H9 (cell line): ENCODE results near the gene FLVCR2. TPM values are rescaled to one million over a fixed set of nuclear protein-coding genes. Genes with fewer than 3 reads are reported as not detected.

ENCODE experiments used
- DNase-seq: peaks from one replicate; pipeline ENCODE4 v3.0.0-alpha.2; 2017
- H2AFZ ChIP-seq: one replicate; pipeline ENCODE4 v1.6.1; 2013; ENCODE audit warnings: mild to moderate bottlenecking, low read length, control low read depth, moderate library complexity
- H2AK5ac ChIP-seq: 2 replicates; pipeline ENCODE4 v1.6.1; 2013; ENCODE audit warnings: low read length, control low read depth, mixed read lengths; ENCODE audit not compliant: insufficient read length
- H2BK120ac ChIP-seq: one replicate; pipeline ENCODE4 v1.6.1; 2013; ENCODE audit warnings: low read depth, mild to moderate bottlenecking, low read length, control low read depth, inconsistent platforms; ENCODE audit not compliant: poor library complexity, severe bottlenecking
- H2BK12ac ChIP-seq: 2 replicates; pipeline ENCODE4 v1.6.1; 2013; ENCODE audit warnings: low read length, control low read depth, mixed read lengths, low read depth; ENCODE audit not compliant: insufficient read length
- H2BK15ac ChIP-seq: 2 replicates; pipeline ENCODE4 v1.6.1; 2013; ENCODE audit warnings: low read depth, low read length, control low read depth
- H2BK20ac ChIP-seq: one replicate; pipeline ENCODE4 v1.6.1; 2013; ENCODE audit warnings: low read depth, mild to moderate bottlenecking, low read length, control low read depth, inconsistent platforms; ENCODE audit not compliant: poor library complexity, severe bottlenecking
- H2BK5ac ChIP-seq: 2 replicates; pipeline ENCODE4 v1.6.1; 2013; ENCODE audit warnings: low read length, control low read depth, mixed read lengths; ENCODE audit not compliant: insufficient read length
- H3K14ac ChIP-seq: 2 replicates; pipeline ENCODE4 v1.6.1; 2013; ENCODE audit warnings: low read length, control low read depth; ENCODE audit not compliant: insufficient read depth
- H3K18ac ChIP-seq: 2 replicates; pipeline ENCODE4 v1.6.1; 2013; ENCODE audit warnings: low read depth, mild to moderate bottlenecking, mixed read lengths, low read length, control low read depth; ENCODE audit not compliant: insufficient read length
- H3K23ac ChIP-seq: 2 replicates; pipeline ENCODE4 v1.6.1; 2013; ENCODE audit warnings: low read length, control low read depth, mixed read lengths, low read depth; ENCODE audit not compliant: insufficient read length
- H3K23me2 ChIP-seq: 2 replicates; pipeline ENCODE4 v1.6.1; 2013; ENCODE audit warnings: low read depth, mild to moderate bottlenecking, mixed read lengths, low read length, control low read depth; ENCODE audit not compliant: insufficient read length, poor library complexity, severe bottlenecking
- H3K27ac ChIP-seq: 2 replicates; pipeline ENCODE4 v1.5.1; 2013; ENCODE audit warnings: low read length, control low read depth, mixed read lengths, low read depth; ENCODE audit not compliant: insufficient read length
- H3K27me3 ChIP-seq: 2 replicates; pipeline ENCODE4 v1.6.1; 2013; ENCODE audit warnings: low read length, control low read depth, inconsistent platforms; ENCODE audit not compliant: insufficient read depth
- H3K4ac ChIP-seq: 2 replicates; pipeline ENCODE4 v1.6.1; 2013; ENCODE audit warnings: low read depth, mild to moderate bottlenecking, control low read depth, inconsistent platforms, low read length, moderate library complexity
- H3K4me1 ChIP-seq: 2 replicates; pipeline ENCODE4 v1.6.1; 2013; ENCODE audit warnings: low read length, control low read depth, inconsistent platforms; ENCODE audit not compliant: insufficient read depth
- H3K4me2 ChIP-seq: 2 replicates; pipeline ENCODE4 v1.6.1; 2013; ENCODE audit warnings: low read length, control low read depth, mixed read lengths; ENCODE audit not compliant: insufficient read length, insufficient read depth
- H3K56ac ChIP-seq: 2 replicates; pipeline ENCODE4 v1.6.1; 2013; ENCODE audit warnings: low read depth, mild to moderate bottlenecking, mixed read lengths, low read length, control low read depth; ENCODE audit not compliant: insufficient read length
- H3K79me1 ChIP-seq: 2 replicates; pipeline ENCODE4 v1.6.1; 2013; ENCODE audit warnings: low read depth, mild to moderate bottlenecking, moderate library complexity, low read length, control low read depth, inconsistent platforms; ENCODE audit not compliant: insufficient read depth, poor library complexity, severe bottlenecking
- H3K79me2 ChIP-seq: 2 replicates; pipeline ENCODE4 v1.6.1; 2013; ENCODE audit warnings: low read length, control low read depth, inconsistent platforms; ENCODE audit not compliant: insufficient read depth
- H3K9ac ChIP-seq: 2 replicates; pipeline ENCODE4 v1.6.1; 2013; ENCODE audit warnings: low read length, control low read depth, mixed read lengths; ENCODE audit not compliant: insufficient read length; ENCODE audit errors: extremely low read depth
- H3K9me3 ChIP-seq: one replicate; pipeline ENCODE4 v1.6.1; 2013; ENCODE audit warnings: low read depth, low read length, inconsistent platforms; ENCODE audit not compliant: control insufficient read depth
- H3T11ph ChIP-seq: one replicate; pipeline ENCODE4 v1.6.1; 2013; ENCODE audit warnings: mild to moderate bottlenecking, low read length, control low read depth, inconsistent platforms
- H4K20me1 ChIP-seq: one replicate; pipeline ENCODE4 v1.6.1; 2013; ENCODE audit not compliant: control insufficient read depth, insufficient read length, insufficient read depth
- H4K5ac ChIP-seq: 2 replicates; pipeline ENCODE4 v1.6.1; 2013; ENCODE audit warnings: low read depth, mild to moderate bottlenecking, mixed read lengths, low read length, control low read depth; ENCODE audit not compliant: insufficient read length
- H4K8ac ChIP-seq: replicated peaks from 2 replicates; pipeline ENCODE4 v1.6.1; 2013; ENCODE audit warnings: low read length, control low read depth, mixed read lengths, low read depth; ENCODE audit not compliant: insufficient read length
- H4K91ac ChIP-seq: 2 replicates; pipeline ENCODE4 v1.6.1; 2013; ENCODE audit warnings: low read depth, mild to moderate bottlenecking, moderate library complexity, mixed read lengths, low read length, control low read depth; ENCODE audit not compliant: insufficient read length
- H3K27ac Mint-ChIP-seq, 3 experiments: 2 replicates in 2 of 3; 3 replicates in 1 of 3; pipeline ENCODE4 v1.8.0; 2020 to 2021; ENCODE audit warnings: mixed read lengths in 3 of 3, mild to moderate bottlenecking in 1 of 3, moderate library complexity in 1 of 3
- H3K27me3 Mint-ChIP-seq: 2 replicates; pipeline ENCODE4 v1.8.0; 2021; ENCODE audit warnings: low read depth, mild to moderate bottlenecking, moderate library complexity, mixed read lengths
- H3K36me3 Mint-ChIP-seq, 3 experiments: 2 replicates in 2 of 3; 3 replicates in 1 of 3; pipeline ENCODE4 v1.8.0; 2020 to 2021; ENCODE audit warnings: low read depth in 3 of 3, mixed read lengths in 3 of 3; ENCODE audit not compliant: insufficient read depth in 1 of 3
- H3K4me1 Mint-ChIP-seq, 2 experiments: 2 replicates each; pipeline ENCODE4 v1.8.0; 2020; ENCODE audit warnings: mixed read lengths in 2 of 2
- H3K4me3 Mint-ChIP-seq, 2 experiments: 2 replicates in 1 of 2; 3 replicates in 1 of 2; pipeline ENCODE4 v1.8.0; 2020 to 2021; ENCODE audit warnings: mild to moderate bottlenecking in 2 of 2, mixed read lengths in 2 of 2, moderate library complexity in 1 of 2
- H3K9me3 Mint-ChIP-seq, 2 experiments: 2 replicates in 1 of 2; 3 replicates in 1 of 2; pipeline ENCODE4 v1.8.0; 2020; ENCODE audit warnings: mild to moderate bottlenecking in 2 of 2, mixed read lengths in 2 of 2, moderate library complexity in 1 of 2
- WGBS: extraction: QIAGEN DNeasy Blood & Tissue Kit; methylation state at CpG from one replicate; pipeline ENCODE4 v1.1.7; 2013; ENCODE audit warnings: missing lambda C conversion rate, low lambda C conversion rate, mixed read lengths; ENCODE audit not compliant: insufficient read length; ENCODE audit errors: extremely low coverage; 5-methylcytosine and 5-hydroxymethylcytosine counted together
- total RNA-seq: library from RNA; stranded (reverse); gene quantifications from 2 replicates; pipeline ENCODE4 v1.2.1, GENCODE V29; 2021
- TF ChIP-seq, protein P1 (sequence below): fragments of 200-600 bp; sonication (generic); conservative IDR thresholded peaks from 3 replicates; pipeline ENCODE4 v1.8.0; 2021; ENCODE audit warnings: antibody characterized with exemption, mild to moderate bottlenecking

Gene FLVCR2
- total RNA-seq, 1 experiment from 2014 or later, result 7.1 TPM

DNA sequence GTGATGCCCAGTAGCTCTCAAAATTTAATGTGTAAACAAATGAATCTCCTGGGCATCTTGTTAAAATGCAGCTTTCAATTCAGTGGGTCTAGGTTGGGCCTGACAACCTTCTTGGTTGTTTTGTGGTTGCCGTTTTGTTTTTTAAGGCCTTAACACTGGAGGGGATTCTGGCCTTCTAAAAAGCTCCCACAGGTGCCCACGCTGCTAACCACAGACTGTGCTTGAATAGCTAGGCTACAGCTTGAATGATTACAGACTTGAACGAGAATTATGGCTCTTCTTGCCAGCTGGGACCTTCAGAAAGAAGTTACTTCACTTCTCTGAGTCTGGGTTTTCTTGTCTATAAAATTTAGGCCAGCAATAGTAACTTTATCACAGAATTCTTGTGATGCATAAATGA lies 1.3 kb upstream of the FLVCR2 start:
- TF ChIP-seq, protein P1, sequence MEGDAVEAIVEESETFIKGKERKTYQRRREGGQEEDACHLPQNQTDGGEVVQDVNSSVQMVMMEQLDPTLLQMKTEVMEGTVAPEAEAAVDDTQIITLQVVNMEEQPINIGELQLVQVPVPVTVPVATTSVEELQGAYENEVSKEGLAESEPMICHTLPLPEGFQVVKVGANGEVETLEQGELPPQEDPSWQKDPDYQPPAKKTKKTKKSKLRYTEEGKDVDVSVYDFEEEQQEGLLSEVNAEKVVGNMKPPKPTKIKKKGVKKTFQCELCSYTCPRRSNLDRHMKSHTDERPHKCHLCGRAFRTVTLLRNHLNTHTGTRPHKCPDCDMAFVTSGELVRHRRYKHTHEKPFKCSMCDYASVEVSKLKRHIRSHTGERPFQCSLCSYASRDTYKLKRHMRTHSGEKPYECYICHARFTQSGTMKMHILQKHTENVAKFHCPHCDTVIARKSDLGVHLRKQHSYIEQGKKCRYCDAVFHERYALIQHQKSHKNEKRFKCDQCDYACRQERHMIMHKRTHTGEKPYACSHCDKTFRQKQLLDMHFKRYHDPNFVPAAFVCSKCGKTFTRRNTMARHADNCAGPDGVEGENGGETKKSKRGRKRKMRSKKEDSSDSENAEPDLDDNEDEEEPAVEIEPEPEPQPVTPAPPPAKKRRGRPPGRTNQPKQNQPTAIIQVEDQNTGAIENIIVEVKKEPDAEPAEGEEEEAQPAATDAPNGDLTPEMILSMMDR, result no peak
- no peak overlapping the region for H3K4ac ChIP-seq
- H3K4me1 ChIP-seq, result peaks cover 6% of the 10 kb centered on the region
- H3K18ac ChIP-seq, result no peak overlapping the region
- H4K20me1 ChIP-seq, result no peaks in the 10 kb centered on the region
- H2BK120ac ChIP-seq, result no peak overlapping the region
- no peak for DNase-seq
- peaks cover 18% of the 10 kb centered on the region for H3K27me3 Mint-ChIP-seq
- H3K9me3 Mint-ChIP-seq, result no peaks in the 10 kb centered on the region; a peak in 1 of 5 replicates
- H2BK20ac ChIP-seq, result no peak overlapping the region
- H3K79me1 ChIP-seq, result no peaks in the 10 kb centered on the region
- H3K36me3 Mint-ChIP-seq, result no peaks in the 10 kb centered on the region
- no peaks in the 10 kb centered on the region; the same call in 1 of the 2 replicates for H3K27me3 ChIP-seq
- H2BK12ac ChIP-seq, result no peak overlapping the region
- peaks cover 14% of the 10 kb centered on the region for H3K23me2 ChIP-seq
- WGBS, result no CpG with 5 or more reads among the region's 3 CpGs
- H3T11ph ChIP-seq, result no peak overlapping the region
- H3K79me2 ChIP-seq, result no peaks in the 10 kb centered on the region
- H3K27ac Mint-ChIP-seq, result no peak overlapping the region
- H3K4me2 ChIP-seq, result no peak overlapping the region
- H3K4me3 Mint-ChIP-seq, result no peak overlapping the region
- no peak overlapping the region for H2AFZ ChIP-seq
- H3K9ac ChIP-seq, result no peak overlapping the region
- H4K5ac ChIP-seq, result no peak overlapping the region
- H3K9me3 ChIP-seq, result no peaks in the 10 kb centered on the region
- H3K23ac ChIP-seq, result no peak overlapping the region
- H3K27ac ChIP-seq, result no peak overlapping the region
- H3K14ac ChIP-seq, result no peak overlapping the region
- H4K8ac ChIP-seq, result no peak overlapping the region
- no peak overlapping the region for H2BK15ac ChIP-seq
- no peak overlapping the region for H3K56ac ChIP-seq
- H4K91ac ChIP-seq, result no peak overlapping the region
- no peak overlapping the region for H2BK5ac ChIP-seq
- H3K4me1 Mint-ChIP-seq, result peaks cover 12 to 15% of the 10 kb centered on the region in 2 experiments; a peak in 3 of 4 replicates
- no peak overlapping the region for H2AK5ac ChIP-seq
